T follicular helper cell (primary cell): ENCODE data around the gene FAM234B.
A peak's percentile ranks its signal among the peaks of the same experiment; 100 is the strongest.

Experiments used
- DNase-seq: peaks from one replicate; pipeline ENCODE4 v3.0.0-alpha.2; 2020; ENCODE audit warnings: low read depth
- total RNA-seq, 2 experiments: gene quantifications; one replicate each; lab custom pipeline; 2026; lab: John Stamatoyannopoulos, UW

Gene FAM234B, protein sequence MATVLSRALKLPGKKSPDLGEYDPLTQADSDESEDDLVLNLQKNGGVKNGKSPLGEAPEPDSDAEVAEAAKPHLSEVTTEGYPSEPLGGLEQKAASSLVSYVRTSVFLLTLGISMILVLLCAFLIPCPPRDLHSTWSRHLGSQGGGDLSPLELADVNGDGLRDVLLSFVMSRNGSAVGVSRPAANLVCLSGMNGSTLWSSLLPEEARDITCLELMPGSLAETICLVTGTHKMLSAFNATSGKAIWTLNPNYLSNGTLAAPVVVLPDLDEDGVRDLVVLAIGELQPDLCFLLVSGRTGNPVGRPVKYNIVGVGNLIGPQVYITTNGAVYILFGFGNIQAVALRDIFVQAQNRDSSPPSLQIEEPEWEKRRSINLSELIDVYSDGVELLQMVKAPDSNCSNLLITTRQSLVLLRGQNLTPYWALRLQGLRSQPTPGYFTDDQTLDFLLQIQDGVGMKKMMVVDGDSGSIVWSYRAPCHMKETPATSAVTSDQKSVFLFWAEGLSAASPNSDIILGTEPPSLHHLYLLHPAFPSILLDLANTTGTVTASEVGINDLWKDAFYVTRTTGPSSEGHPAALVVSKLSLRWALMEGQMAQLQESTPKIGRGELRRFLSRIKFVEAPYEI
- 9.3 to 15.8 reads per million in 2 experiments for total RNA-seq

DNA sequence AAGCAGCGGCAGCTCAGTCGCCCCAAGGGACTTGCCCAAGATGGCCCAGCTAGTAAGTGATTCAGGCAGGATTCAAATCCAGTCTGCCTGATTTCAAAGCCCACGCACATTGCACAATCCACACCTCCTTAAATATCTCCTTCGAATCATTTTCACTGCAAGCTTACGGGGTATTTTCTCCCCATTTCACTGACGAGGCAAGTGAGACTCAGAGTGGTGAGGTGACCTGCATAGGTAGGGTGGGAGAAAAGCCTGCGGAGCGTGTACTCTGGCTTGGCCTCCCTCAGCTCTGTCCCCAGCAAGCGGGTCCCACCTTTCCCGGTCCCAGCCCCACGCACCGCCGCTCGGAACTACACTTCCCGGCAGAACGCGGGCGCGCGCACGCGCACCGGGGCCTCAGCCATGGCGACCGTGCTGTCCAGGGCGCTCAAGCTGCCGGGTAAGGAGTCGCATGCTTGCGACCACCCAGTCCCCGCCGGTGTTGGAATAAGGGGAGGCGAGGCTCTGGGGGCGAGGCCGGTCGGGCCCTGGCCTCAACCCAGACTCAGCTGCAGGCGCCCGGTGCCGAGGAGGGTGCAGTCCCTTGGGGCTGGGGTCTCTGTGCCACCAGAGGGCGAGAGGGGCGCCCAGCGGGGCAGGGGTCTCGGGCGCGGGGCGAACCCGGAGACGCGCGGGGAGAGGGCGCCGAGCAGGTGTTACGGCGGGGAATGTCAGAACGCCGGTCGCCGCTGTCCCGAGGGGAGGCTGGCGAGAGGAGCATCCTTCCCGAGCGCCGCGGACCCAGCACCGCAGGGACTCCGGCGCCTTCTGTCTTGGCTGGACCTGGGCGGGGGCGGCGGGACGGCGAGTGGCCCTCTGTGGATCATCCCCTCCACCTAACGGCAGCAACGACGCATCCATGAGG, at the start of gene FAM234B:
Gene FAM234B (plus strand): TSS at position 380 of the 904 bp plus-strand sequence. CDS start 23 bp downstream, at position 403.
- DNase-seq = peak; percentile 44

DNA sequence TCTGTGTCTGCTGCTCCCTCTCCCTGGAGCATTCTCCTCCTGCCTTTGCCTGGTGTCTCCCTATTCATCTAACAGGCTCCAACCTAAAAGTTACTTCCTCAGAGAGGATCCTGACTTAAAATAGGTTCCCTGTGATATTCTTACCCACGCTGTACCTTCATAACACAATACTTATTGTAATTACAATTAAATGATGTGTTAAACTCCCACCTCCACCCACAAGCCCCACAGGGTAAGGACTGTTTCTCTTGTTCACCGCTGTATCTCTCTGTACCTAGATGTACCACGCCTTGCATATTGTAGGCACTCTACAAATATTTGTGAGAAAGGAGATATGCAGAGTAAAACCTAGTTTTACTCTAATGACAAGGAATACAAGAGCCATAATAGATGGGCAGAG, 49.1 kb upstream of the FAM234B start:
- no peak for DNase-seq

DNA sequence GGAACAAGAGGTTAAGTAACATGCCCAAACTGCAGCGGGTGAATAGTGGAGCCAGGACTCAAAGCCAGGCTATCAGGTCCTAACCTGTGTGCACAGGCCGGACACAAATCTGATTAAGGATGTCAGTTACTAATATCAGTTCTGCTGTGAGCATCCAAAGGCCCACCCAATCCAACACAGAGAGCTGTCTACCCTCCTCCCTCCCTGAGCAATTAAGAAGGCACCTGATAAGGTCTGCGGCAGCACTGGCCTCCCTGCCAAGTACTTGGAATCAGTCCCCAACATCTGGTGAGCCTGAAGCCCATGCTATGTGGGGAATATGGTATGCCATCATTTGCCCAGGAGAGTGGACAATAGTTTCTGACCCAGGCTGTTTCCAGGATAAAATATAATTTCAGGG, 48.0 kb upstream of the FAM234B start:
- DNase-seq = no peak

DNA sequence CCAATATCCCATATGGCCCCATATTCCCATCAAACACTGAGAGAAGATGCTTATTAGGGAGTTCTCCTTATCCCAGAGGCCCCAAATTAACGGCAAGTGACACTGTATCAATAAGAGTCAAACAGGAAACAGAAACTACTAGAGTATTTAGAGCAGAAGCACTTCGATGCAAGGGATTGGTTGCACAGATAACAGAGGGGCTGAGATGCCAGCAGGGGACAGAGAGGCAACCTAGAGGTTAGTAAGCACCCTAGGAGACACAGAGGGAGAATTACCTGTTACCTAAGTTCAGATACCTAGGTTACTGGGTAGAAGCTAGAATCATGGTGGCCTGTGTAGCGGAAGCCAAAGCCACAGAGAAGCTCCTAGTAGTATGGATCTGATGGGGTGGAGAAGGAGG, 47.0 kb upstream of the FAM234B start:
- no peak for DNase-seq

DNA sequence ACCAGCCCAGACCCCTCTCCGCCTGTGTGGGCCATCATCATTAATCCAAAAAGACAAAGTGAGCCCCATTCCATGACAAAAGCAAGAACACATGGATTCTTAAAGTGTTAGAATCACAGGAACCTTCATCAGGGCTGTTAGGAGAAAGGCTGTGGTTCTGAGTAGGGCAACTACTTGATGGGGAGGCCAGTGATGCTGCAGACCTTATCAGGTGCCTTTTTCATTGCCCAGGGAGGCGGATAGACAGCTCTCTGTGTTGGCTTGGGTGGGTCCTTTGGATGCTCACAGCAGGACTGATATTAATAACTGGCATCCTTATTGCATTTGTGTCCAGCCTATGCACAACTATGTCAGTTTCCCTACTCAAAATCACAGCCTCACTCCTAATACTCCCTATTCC, 46.4 kb upstream of the FAM234B start:
- no peak for DNase-seq

DNA sequence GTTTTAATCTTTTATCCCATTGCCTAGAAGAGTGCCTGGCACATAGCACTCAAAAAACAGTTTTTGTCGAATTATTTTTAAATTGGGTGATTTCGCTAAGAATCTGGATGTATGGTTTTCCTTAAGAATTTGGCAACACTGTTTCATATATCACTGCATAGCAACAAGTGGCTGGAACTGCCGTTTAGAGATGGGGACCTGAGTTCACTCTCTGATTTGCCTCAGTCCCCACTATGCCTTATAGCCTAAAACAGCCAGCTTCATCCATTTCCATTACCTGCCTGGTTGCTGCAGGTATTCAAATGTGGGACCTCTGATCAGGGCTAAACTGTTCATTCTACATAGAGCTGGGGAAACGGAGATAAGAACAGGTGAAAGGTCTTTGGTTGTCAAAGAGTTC, 45.9 kb upstream of the FAM234B start:
- no peak for DNase-seq

DNA sequence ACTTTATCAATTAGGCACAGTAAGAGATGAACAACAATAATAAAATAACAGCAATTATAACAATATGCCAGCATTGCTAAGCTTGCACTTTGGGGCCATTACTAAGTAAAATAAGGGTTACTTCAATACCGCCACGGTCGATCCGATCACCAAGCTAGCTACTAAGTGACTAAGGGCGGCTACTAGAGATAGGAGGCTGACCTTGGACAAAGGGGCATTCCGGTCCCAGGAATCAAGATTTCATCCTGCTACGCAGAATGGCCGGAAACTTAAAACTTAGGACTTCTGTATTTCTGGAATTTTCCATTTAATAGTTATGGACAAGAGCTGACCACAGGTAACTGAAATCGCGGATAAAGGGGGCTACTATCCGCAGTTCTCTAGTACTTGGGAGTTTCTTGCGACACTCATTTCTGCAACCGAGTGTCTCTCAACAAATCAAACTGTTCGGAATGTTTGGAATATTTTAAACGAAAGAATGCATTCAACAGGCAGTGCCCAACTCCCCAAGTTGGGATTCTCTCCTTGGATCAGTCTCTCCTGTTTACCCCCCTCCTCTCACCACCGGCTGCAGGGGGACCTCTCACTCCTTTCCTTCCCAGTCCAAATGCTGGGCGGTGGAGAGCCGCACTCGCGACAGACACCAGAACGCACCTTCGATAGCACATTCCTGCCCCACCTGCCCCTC, 44.8 kb upstream of the FAM234B start:
- no peak for DNase-seq

DNA sequence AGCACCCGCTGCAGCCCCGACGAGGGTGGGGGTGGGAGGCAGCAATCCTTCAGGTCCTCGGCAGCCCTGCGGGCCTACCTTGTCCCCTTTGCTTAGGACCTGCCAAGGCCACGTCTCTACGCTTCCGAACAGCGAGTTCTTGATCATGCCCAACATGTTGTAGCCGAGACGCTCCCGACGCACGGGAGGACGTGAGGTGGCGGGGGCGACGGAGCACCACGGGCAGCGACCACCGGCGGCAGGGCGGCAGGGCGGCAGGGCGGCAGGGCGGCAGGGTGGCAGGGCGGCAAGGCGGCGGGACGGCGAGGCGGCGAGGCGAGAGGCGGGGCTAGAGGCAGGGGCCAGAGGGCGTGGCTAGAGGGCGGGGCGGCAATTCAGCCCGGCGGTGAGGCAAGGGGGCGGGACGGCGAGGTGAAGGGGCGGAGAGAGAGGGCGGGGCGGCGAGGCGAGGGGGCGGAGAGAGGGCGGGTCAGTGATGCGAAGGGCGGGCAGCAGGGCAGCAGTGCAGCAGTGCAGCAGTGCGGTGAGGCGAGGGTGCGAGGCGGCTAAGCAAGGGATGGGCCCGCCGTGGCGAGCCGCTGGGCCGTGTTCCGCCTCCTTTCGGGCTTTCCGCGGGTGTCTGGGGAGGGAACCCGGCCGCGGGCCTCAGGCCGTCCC, 44.1 kb upstream of the FAM234B start, which contains the start of gene HEBP1:
Gene HEBP1 (minus strand): TSS at position 307 of the 657 bp plus-strand sequence. CDS start 151 bp downstream, at position 156.
- DNase-seq = peak; percentile 94

DNA sequence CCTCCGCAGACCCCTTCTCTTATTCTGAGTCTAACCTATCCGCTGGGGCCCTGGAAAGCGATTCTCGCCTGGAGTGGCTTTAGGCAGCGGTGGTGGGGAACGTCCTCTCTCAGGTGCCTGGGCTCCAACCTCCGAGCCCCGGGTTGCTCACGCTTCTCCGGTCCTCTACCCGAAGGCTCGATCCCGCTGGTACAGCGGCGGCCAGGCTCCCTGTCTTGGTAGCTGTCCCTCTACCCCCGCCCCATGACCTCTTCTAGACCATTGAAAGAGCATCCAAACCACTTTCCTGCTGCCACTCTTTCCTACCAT, 43.6 kb upstream of the FAM234B start:
- DNase-seq = no peak

DNA sequence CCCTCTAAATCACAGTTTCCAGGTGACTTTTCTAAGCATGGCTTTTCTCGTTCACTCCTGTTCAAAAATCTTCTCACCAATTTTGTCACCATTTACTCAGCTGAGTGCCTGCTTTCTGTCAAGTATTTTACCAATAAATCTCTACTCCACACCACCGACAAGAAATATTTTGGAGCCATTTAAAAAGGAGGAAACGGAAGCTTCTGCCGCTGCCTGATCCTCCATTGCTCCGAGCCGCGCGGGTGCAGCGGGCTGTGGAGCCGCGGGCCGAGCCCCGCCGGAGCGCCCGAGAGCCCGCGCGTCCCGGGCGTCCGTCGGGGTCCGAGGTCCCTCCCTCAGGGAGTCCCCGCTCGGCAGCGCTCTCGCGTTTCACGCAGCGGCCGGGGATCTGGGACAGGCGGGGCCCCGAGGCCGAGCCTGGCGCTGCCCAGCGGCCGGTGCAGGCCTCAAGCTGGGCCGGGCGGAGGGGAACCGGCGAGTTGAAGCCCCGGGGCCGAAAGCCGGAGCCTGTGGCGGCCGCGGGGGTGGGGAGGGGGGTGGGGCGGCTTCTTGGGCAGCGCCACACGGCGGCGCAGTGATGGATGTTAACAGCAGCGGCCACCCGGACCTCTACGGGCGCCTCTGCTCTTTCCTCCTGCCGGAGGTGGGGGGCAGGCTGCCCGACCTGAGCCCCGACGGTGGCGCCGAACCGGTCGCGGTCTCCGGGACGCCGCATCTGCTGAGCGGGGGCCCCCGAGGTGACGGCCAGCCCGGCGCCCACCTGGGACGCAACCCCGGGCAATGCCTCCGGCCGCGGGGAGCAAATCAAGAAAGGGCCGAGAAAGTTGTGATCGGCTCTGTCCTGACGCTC, 43.0 kb upstream of the FAM234B start:
- no peak for DNase-seq

DNA sequence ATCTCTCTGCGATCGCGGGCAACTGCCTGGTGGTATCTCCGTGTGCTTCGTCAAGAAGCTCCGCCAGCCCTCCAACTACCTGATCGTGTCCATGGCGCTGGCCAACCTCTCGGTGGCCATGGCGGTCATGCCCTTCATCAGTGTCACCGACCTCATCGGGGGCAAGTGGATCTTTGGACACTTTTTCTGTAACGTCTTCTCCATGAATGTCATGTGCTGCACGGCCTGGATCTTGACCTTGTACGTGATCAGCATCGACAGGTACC, 42.5 kb upstream of the FAM234B start:
- no peak for DNase-seq

DNA sequence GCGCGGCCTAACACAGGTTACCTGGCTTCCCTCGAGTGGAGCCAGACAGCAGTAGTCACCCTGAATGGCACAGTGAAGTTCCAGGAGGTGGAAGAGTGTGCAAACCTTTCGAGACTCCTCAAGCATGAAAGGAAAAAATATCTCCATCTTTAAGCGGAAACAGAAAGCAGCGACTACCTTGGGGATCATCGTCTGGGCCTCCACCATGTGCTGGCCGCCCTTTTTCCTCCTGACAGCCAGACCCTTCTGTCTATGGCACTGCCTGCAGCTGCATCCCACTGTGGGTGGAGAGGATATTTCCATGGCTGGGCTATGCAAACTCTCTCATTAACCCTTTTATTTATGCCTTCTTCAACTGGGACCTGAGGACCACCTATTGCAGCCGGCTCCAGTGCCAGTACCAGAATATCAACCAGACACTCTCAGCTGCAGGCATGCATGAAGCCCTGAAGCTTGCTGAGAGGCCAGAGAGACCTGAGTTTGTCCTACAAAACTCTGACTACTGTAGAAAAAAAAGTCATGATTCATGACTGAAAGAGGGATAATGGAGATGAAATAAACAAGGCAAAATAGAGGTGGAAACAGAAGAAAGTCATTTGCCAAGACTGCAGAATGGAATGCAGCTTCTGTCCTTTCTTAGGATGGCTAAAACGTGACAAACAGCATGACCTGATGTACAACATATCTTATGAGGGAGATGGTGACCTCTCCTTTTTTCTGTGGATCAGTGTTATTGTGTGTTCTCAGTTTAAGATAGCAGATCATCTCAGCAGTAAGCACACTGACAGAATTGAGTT, 41.7 kb upstream of the FAM234B start:
- no peak for DNase-seq

DNA sequence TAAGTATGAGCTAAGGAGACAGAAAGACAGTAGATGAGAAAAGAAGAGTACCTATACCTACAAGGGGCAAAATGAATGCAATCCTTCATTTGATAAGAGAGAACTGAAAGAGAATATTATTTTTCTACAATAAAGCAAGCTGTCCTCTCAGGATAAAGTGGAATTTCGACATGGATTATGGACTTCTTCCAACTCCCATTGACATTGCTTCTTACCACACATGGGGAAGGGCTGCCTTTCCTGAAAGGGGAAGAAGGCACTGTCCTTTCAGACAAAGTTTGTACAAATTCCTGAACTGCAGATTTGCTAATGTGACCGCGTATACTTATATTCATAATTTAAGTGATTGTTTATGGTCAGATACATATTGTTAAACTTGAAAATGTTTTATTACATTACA, 39.8 kb upstream of the FAM234B start:
- DNase-seq = no peak

DNA sequence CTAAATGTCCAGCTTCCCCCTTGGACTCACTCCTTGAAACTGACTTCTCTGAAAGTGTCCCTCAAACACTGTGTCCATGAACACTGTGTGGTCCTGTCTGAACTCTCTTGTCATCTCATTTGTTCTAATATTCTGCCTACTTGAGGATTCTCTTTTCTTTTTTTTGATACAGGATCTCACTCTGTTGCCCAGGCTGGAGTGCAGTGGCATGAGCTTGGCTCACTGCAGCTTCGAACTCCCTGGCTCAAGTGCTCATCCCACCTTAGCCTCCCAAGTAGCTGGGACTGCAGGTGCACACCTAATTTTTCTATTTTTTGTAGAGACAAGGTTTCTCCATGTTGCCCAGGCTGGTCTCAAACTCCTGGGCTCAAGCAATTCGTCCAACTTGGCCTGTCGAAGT, 39.2 kb upstream of the FAM234B start:
- no peak for DNase-seq

DNA sequence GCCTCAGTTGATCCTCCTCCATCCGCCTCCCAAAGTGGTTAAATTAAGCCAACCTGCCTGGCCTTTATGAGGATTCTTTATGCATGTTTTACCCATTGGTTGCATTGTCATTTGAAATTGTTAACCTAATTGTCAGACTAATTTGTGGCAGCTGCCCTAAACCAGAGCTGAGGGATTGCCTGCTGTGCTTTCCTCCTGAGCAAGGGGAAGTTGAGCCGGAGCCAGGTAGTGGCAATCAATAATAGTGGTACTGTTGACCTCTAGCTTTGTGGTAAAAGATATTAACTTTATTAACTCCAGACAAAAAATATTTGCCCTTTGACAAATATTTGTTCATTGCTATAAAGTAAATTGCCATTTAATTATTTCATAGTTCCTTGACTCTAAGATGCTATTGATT, 38.5 kb upstream of the FAM234B start:
- no peak for DNase-seq

DNA sequence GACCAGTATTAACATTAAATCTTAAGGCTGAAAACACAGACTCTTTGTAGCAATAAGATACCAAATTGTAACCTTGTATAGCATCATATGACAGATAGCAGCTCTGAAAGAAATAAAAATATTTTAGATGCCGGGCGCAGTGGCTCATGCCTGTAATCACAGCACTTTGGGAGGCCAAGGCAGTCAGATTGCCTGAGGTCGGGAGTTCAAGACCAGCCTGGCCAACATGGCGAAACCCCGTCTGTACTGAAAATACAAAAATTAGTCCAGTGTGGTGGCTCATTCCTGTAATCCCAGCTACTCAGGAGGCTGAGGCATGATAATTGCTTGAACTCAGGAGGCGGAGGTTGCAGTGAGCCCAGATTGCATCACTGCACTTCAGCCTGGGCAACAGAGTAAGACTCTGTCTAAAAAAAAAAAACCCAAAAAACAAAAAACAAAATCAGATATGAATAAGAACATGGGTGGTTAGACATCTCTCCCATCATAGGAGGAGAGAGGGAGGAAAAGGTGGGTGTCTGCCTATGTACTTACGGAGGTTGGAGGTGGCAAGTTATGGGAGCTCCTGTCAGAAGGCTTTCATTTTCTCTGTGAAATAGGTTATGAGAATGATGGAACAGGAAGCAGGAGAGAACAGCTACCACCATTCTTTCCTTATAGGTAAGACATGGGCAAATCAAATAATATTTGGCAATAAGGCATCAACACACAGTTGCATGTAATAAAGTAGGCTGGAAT, 36.5 kb upstream of the FAM234B start:
- no peak for DNase-seq

DNA sequence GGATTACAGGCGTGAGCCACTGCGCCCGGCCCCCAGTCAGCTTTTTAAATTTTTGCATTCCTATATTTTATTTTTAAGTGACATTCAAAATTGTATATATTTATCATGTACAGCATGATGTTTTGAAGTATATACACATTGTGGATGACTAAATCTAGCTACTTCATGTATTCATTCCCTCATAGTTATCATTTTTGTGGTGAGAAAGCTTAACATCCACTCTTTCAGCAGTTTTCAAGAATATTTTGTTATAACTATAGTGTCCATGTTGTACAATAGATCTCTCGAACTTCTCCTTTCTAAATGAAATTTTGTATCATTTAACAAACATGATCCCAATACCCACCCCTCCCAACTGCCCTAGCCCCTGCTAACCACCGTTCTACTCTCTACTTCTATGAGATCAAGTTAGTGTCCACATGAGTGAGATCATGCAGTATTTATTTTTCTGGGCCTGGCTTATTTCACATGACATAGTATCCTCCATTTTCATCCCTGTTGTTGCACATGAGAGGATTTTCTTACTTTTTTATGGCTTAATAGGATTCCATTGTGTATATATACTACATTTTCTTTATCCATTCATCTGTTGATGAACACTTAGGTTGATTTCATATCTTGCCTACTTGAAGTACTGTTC, 35.3 kb upstream of the FAM234B start:
- no peak for DNase-seq

DNA sequence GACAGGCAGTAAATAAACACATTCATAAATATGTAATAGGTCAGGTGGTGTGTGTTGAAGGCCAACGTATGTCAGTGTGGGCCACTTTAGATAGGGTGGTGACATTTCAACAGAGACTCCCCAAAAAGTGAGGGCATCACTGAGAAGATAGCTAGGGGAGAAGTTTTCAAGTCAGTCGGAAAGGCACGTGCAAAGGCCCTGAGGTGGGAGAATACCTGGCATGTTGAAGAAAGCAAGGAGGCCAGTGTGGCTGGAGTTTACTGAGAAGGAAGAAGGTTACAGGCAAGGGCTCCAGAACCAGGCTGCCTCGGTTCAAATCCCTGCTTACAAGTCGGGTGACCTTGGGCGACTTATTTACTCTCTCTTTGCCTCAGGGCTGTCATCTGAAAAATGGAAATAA, 33.1 kb upstream of the FAM234B start:
- DNase-seq = no peak

DNA sequence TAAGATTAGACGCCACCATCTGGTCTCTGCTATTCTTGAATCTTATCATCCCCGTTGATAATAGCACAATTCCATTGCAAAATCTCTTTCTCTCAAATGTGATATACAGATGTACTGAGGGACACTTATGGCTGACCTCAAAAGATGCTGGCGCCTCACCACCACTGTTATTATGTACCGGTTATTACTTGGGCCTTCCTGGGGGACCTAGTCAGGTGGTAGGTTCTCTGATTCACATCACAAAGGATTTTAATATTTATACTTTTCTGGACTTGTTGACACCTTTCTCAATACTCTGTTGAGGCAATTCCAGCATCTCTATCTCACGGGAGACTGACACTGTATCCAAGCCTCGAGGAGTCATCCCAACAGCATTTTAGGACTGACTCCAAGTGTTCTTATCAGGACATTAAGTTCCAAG, 21.3 kb upstream of the FAM234B start:
- no peak for DNase-seq
